GM18526 (cell line): ENCODE measurements around the gene TWIST2.

Experiments used
- POLR2A ChIP-seq: IDR thresholded peaks from 3 replicates; pipeline ENCODE4 v1.6.1; 2011; ENCODE audit not compliant: insufficient read length; ENCODE audit errors: extremely low read depth

TWIST2 gene

DNA sequence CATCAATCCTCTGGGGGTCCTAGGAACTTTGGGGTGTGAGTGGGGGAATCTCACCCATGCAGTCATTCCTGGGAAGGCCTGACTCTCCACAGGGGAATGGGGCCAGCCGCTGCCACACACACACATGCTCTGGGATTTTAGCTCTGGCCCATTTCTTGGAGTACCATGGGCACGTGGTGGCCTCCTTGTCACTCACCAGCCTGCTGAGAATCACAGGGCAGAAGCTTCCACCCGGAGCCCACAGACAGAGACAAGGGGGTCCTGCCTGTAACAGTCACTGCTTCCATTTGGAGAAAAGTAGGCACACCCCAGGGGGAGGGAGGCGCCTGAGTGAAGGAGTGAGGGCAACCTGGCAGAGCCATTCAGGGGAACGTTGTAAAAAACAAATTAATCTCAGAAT lies 48.8 kb downstream of the TWIST2 start:
- no peak for TF ChIP-seq POLR2A

DNA sequence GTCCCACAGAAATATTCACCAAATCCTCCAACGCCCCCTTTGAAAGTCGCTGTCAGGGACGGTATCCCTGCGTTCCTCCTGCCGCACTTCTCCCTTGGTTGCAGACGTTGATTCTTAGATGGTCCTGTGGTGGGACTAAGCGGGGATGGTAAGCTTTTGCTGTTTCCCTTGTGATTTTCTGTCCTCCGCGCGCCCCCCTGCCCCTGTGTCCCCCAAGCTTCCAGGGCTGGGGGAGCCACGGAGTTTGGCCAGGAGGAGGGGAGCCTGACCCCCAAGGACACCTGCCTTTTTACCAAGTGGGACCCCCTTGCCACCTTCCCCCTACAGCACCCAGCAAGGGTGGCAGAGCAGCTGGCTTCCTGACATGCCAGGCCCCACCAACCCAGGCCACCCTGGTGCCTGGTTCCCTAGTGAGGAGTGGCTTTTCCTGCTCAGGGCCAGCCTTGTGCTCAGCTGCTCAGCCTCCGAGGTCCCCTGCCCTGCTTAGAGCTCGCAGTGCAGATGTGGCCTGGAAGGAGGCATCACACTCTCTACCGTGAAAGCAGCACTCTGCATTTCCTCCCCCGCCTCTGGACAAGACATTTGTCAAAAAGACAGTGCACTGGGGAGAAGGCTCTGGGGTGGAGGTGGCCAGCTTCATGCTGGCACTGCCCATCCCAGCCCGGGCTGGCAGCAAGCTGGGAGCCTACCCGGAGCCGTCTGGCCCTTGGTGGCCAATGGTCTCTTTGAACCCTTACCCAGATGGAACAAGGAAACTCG lies 49.4 kb downstream of the TWIST2 start:
- TF ChIP-seq POLR2A = no peak

DNA sequence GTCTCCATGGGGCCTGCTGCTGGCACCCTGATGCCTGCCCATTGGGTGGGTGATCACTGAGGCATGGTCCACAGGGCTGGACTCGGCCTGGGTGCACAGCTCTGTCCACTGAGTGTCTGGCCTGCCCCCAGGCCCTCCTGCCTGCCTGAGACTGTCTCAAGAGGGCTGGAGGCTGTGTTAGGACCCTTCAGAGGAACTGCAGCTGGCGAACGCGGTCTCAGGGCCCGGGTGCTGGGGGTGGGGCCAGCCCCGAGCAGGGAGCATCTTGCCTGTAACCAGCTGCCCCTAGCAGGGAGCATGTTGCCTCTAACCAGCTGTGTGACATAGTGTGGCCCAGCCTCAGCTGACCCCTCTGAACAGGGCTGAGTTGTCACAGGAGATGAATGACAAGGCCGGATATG lies 50.0 kb downstream of the TWIST2 start:
- TF ChIP-seq POLR2A = no peak

DNA sequence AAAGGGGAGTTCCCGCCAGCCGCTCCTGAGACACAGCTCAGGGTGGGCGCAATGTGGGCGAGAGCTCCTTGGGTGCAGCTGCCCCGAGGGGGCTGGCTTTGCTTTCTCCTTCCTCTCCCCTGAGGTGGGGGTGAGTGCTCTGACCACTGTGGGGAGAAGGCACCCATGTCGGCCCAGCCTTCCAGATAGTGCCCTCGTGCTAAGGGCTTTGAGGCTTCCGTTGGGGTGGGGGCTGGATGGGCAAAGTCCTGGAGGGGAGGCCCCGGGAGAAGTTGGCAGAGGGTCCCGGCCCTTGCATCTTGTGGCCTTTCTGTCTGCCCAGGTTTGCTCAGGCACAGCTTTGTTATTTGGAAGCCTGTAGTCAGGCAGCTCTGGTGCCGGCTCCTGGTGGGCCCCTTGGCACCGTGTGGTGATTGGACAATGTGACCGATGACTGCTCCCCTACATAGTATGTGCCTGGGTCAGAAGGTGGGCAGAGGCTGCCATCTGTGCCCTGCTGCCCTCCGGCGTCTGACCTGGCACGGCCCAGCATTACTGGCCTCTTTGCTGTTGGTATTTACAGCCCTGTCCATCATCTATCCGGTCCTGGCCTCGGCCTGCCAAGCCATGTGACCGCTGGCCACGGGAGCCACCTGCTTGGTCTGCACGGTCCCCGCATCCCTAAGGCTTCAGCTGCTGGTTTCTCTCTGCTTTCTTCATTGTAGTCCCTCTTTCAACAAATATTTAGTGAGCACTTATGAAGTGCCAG lies 50.8 kb downstream of the TWIST2 start:
- TF ChIP-seq POLR2A = no peak

DNA sequence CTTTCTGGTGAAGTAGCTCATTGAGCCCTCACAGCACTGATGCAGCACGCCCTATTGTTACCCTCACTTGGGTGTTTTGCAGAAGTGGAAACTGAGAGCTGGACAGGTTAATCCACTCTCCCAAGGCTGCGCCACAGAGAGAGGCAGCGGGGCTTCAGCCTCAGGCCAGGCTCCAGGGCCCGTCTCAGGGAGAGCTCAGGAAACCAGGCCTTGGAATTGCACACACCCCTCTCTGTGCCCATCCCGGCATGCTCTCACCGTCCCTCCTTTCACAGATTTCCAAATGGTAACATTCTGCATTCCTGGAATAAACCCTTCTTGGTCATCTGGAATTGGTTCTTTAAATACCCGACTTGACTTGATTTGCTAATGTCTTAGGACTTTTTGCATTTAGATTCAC lies 51.5 kb downstream of the TWIST2 start:
- no peak for TF ChIP-seq POLR2A

DNA sequence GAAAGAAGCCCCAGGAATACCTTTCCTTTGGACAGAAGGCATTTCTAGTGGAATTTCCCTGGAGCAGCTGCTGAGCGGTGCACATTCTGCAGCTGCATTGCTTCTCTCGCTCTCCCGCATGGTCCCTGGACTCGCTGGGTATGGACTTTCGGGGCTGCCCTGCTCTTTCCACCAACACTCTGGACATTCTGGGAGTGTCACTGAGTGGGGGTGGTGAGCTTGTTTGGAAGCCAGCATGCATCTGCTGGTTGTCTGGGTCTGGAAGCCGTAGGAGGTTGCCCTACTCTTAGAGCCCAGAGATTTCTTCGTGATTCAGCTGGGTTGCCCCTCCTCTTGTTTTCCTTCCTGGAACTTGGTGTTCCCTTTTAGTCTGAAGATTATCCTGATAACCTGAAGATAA lies 52.6 kb downstream of the TWIST2 start:
- no peak for TF ChIP-seq POLR2A

DNA sequence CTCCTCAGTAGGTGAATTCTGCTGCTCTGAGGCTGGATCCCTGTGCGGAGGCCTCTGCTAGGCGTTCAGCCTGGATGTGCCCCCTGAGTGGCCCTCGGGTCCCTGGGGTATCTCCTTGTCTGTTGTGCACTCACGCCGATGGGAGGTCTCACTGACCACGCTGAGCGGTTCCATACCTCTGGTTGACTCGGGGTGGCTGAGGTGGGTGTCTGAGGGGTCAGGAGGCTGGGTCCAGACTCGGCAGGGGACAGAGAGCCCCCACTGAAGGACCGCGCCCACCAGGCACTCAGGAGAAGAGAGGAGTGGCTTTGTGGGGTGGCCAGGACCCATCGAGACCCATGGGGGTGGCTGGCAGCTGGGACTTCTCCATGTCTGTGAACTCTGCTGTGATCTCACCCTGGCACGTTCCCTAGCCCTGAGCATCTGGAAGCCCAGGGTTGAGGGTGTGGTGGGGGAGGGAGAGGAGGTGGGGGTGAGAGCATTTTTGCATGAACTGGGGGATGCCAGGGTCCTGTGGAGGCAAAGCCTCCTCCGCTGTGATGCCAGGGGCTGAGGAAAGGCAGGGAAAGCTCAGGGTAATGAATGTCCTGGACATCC lies 53.7 kb downstream of the TWIST2 start:
- TF ChIP-seq POLR2A = no peak

DNA sequence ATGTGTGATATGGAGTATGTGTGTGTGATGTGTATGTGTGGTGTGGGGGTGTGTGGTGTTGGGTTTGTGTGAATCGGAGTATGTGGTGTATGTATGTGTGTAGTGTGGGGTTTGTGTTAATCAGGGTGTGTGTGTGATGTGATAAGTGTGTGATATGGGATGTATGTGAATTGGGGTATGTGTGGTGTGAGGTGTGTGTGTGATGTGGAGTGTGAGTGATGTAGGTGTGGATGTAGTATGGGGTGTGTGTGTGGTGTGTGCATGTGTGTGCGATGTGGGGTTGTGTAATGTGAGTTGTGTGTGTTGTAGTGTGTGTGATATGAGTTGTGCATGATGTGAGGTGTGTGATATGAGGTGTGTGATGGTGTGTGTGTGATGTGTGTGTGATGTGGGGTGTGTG lies 54.4 kb downstream of the TWIST2 start:
- TF ChIP-seq POLR2A = no peak

DNA sequence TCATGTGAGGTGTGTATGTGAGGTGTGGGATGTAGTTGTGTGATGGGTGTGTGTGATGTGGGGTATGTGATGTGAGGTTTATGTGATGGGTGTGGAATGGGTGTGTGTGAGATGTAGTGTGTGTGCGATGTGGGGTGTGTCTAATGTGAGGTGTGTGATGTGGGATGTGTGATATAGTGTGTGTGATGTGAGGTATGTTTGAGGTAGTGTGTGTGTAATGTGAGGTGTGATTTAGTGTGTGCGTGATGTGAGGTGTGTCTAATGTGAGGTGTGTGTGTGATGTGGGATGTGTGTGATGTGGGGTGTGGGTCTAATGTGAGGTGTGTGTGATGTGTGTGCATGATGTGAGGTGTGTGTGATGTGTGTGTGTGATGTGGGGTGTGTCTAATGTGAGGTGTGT lies 55.3 kb downstream of the TWIST2 start:
- no peak for TF ChIP-seq POLR2A

DNA sequence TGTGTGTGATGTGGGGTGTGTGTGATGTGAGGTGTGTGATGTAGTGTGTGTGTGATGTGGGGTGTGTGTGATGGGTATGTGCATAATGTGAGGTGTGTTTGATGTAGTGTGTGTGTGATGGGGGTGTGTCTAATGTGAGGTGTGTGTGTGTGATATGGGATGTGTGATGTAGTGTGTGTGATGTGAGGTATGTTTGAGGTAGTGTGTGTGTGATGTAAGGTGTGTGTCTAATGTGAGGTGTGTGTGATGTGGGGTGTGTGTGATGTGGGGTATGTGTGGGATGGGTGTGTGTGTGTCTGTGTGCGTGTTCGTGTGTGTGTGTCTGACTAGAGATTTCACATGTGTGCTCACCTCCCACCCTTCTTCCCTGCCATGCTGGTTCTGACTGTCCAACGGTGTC lies 56.3 kb downstream of the TWIST2 start:
- TF ChIP-seq POLR2A = no peak

DNA sequence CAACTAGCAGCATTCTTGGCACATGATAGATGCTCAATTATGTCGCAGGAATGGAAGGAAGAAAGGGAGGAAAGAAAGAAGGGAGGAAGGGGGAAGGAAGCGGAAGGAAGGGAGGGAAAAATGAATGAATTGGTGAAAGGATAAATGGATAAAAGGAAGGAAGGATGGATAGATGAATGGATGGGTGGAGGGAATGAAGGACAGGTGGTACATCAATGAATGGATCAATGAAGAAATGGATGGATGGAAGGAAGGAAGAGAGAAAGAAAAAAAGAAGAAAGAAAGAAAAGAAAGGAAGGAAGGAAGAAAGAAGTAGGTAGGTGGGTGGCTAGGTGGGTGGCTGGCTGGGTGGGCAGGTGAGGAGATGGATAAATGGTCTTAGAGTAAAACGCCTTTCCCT lies 56.8 kb downstream of the TWIST2 start:
- no peak for TF ChIP-seq POLR2A

DNA sequence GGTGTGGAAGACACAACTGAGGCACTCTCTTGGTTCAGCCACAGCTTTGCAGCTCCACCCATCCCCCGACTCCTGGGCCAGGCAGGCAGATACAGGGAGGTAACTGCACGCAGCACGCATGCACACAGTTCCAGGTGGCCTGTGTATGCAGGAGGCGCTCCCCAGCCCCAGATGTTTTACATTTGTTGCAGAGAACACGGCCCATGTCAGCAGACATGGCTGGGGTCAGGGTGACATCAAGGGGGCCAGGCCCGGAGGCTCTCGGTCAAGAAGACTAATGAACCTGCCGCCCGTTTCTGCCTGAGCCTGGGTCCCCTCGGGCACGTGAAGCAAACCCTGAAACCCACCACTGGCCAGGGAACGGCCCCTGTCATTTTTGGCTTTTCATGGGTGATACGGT lies 57.3 kb downstream of the TWIST2 start:
- no peak for TF ChIP-seq POLR2A

DNA sequence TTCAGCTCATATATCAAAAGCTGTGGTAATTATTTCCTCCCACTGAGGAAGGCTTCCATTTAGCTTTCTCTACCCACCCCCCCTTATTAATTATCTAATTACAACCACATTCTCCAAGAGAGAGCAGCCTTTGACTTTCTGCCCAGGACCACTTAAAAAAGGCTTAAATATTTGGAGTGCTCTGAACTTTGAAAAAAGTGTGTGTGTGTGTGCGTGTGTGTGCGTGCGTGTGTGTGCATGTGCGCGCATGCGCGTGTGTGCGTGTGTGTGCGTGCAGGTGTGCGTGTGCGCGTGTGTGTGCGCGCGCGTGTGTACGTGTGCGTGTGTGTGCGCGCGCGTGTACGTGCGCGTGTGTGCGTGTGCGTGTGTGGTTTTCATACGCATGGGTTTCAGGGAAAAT lies 57.8 kb downstream of the TWIST2 start:
- TF ChIP-seq POLR2A = no peak

DNA sequence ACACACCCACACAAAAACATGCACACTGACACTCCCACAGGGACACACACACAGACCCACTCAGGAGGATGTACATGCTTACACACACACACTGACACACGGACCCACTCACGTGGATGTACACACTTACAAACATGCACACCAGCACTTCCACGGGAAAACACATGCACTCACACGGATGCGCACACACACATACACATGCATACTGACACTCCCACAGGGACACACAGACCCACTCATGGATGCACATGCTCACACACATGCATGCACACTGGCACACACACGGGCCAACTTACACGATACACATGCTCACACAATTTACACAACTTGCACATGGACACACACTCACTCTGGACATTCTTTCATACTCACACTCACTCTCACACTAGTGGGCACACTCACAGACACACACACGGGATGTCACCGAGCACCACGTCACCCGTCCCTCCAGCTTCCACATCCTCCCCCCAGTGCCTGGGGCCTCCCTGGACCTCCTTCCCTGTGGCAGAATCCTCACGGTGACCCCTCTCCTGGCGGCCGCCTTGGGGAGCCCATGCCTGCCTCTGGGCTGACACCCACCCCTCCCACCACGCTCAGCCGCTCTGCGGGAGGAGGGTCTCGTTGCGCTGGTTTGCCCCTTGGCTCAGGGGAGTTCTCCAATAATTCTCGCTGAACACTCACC lies 58.5 kb downstream of the TWIST2 start:
- no peak for TF ChIP-seq POLR2A

DNA sequence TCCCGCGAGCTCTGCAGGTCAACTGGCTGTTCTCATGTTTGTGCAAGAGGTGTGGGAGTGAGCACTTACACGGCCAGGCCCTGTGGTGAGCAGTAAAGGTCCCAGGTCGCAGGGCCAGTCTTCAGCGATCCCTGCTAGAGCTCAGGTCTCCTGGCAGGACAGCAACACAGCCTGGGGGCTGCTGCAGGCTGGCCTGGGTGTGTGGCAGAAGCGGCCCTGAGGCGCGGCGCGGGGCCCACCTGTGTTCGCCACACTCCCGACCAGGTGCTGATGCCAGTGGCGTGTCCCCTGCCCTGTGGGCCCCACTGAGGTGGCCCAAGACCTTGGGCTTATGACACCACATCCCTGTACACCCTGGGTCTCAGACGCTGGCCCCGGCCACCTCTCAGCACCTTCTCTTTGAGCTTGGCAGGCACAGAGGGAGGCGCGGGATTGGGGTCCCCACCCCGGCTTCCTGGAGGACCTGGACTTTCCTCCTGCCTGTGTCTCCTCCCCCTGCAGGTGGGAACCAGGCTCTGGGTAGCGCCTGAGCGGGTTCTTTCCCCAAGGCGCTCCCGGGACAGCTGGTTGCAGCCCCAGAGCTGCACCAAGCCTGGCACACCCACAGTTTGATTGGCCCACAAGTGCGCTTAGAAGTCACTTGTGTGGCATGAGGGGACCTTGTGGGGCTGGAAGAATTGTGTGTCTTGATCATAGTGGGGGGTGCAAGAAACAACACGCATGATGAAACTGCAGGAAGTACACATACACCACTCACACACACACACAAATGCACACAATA lies 59.2 kb downstream of the TWIST2 start:
- TF ChIP-seq POLR2A = no peak
